Omental fat pad (tissue), 4 donors: ENCODE measurements around the gene TRPV6. TPM values are rescaled to one million over a fixed set of nuclear protein-coding genes. Genes with fewer than 3 reads are reported as not detected.

Experiments
- ATAC-seq: fragments of 150-250 bp; one replicate; pipeline ENCODE4 v1.9.1; 2016; ENCODE audit warnings: mild to moderate bottlenecking, moderate library complexity; ENCODE audit not compliant: low FRiP score
- DNase-seq: peaks from one replicate; pipeline ENCODE4 v3.0.0-alpha.2; 2019; ENCODE audit warnings: low spot score
- CTCF ChIP-seq, 3 donors: fragments of 450-650 bp; IDR thresholded peaks; one replicate each; pipeline ENCODE4 v1.5.1; 2016 to 2017; ENCODE audit warnings: antibody characterized with exemption in 3 of 3, mild to moderate bottlenecking in 3 of 3, moderate library complexity in 2 of 3
- total RNA-seq, 4 donors: library from RNA; depleted of rRNA; stranded (reverse); fragments of >200 nt; gene quantifications; one replicate each; pipeline ENCODE4 v1.1.0, GENCODE V29; 2016

TRPV6 gene
- total RNA-seq, 4 donors from 2014 or later = under 0.01 to 0.65 (median 0.52) TPM

GRCh38 chr7:142927949-142928348 is 42.4 kb upstream of the TRPV6 start:
- no peak for DNase-seq
- TF ChIP-seq CTCF (IDR thresholded peaks at IDR 0.05) = no peak
- ATAC-seq = no peak

GRCh38 chr7:142927085-142927745 is 41.7 kb upstream of the TRPV6 start:
- ATAC-seq (no peak), DNase-seq (no peak)
- TF ChIP-seq CTCF (IDR thresholded peaks at IDR 0.05) = no peak

GRCh38 chr7:142925413-142925812 is 39.9 kb upstream of the TRPV6 start:
- ATAC-seq (no peak), DNase-seq (no peak)
- no peak for TF ChIP-seq CTCF (IDR thresholded peaks at IDR 0.05)

- no peak for TF ChIP-seq CTCF (IDR thresholded peaks at IDR 0.05)
- ATAC-seq (no peak), DNase-seq (no peak)
These were observed 37.8 kb upstream of the TRPV6 start for GRCh38 chr7:142923391-142923790.

GRCh38 chr7:142919656-142920055 is 34.1 kb upstream of the TRPV6 start:
- TF ChIP-seq CTCF (IDR thresholded peaks at IDR 0.05) = no peak
- ATAC-seq = no peak
- DNase-seq = no peak

GRCh38 chr7:142918901-142919300 is 33.4 kb upstream of the TRPV6 start:
- TF ChIP-seq CTCF (IDR thresholded peaks at IDR 0.05) = no peak
- DNase-seq = no peak
- ATAC-seq = no peak

- ATAC-seq (no peak), DNase-seq (no peak)
- no peak for TF ChIP-seq CTCF (IDR thresholded peaks at IDR 0.05)
These were observed 31.9 kb upstream of the TRPV6 start for GRCh38 chr7:142917447-142917846.
